HG02610 (cell line): ENCODE results near the gene DYNC2I2.
A peak's percentile ranks its signal among the peaks of the same experiment; 100 is the strongest.
"Not testable (repeated sequence)": the region's sequence is repeated elsewhere in the genome, so short reads cannot be mapped to it uniquely, and the experiment has no call there.

Experiments used
- ATAC-seq: cut with Tn5 transposase; IDR thresholded peaks from one replicate; pipeline ENCODE4 v1.9.1; 2021; ENCODE audit warnings: mild to moderate bottlenecking, moderate library complexity; ENCODE audit not compliant: unreplicated experiment

The DYNC2I2 gene

GRCh38 chr9:128687453-128687852 is 30.8 kb upstream of the DYNC2I2 start:
- no peak for ATAC-seq

GRCh38 chr9:128685636-128686489 is 29.2 kb upstream of the DYNC2I2 start:
- ATAC-seq, result no peak

DNA sequence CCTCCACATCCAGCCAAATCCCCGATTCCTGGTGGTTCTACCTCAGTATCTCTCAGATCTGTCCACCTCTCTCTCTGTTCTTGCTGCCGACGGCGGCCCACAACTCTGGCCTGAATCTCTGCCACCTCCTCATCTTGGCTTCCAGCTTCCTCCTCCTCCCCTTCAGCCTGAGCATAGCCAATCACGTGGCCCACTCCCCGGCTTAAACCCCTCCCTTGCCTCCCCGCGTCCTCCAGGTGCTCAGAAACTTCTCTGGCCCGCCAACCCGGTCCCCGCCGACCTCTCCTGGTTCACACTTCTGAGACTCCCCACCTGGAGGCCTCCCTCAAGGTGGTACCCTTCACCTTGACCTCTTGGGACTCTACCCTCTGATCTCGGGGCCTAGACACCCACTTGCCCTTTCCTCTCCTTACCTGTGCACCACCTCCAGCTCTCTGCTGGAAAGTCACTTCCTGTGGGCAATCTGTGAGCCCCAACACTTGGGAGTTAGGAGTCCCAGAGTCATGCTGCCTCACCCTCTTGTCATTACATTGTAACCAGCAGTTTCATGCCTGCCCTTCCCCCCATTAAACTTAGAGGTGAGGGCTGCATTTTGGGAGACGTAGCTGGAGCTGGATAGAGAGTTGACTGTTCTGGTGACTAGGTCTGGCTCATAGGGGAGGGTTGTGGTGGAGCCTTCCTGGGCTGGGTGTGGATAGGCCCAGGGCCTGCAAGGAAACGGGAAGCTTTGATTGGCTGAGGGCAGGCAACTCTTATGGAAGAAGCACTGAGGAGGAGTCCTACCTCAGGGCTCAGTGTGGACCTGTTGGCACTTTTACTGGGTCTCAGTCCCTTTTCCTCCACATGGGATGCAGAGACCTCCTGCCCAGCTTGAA is 27.9 kb upstream of the DYNC2I2 start:
- ATAC-seq, result peak; percentile 29

GRCh38 chr9:128684065-128684324 is 27.3 kb upstream of the DYNC2I2 start:
- no peak for ATAC-seq

DNA sequence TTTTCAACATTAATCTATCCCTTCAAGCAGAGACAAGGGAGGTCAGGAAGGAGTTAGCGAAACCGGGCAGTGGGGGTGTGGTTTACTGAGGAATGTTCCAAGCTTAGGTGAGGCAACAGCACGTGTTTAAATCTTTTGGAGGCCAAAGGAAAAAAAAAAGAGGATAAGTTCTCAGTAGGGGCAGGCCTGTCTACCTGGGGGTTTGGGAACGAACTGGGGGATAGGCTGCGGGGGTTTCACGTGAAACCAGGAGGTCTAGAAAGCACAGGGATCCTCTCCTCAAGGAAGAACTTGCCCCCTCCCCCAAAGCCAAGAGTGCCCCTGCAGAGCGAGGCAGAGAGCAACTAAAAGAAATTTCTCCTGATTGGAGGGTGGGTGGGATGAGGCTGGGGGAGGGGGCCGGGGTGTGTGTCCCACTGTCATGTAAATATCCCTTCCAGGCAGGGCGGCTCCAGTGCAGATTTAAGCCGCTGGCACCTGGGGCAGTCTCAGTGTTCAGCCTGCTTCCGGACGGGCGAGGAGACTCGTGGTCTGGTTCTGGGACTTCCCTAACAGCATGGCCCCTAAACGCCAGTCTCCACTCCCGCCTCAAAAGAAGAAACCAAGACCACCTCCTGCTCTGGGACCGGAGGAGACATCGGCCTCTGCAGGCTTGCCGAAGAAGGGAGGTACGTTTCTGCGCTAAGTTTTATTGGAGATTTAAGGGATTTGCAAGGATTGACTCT is 26.9 kb upstream of the DYNC2I2 start:
- ATAC-seq, result no peak

DNA sequence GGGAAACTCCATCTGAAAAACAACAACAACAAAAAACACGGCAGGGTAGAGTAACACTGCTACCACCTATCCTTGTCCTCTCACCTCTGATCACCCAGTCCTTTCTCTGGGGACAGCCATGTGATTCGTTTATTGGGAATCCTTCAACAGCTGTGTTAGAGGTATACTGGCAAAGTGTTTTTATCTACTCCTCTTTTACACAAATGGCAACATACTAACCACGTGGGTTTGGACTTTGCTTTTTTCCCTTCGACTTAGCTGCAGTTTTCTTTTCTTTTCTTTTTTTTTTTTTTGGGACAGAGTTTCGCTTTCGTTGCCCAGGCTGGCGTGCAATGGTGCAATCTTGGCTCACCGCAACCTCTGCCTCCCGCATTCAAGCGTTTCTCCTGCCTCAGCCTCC is 21.1 kb upstream of the DYNC2I2 start:
- no peak for ATAC-seq

DNA sequence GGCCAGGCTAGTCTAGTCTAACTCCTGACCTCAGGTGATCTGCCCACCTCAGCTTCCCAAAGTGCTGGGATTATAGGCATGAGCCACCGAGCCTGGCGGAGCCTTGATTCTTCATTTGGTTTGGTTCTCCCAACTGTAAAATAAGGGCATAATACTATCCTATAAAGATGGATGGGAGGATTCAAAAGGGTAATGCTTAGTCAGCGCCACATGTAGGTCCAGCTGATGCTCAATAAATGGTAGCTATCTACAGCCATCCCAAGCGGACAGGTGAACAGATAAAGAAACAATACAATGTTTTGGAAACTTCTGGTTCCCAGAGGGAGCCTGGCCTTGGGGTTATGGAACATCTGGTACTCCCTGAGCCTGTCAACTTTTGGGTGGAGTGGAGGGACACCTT is 18.7 kb upstream of the DYNC2I2 start:
- no peak for ATAC-seq

- no peak for ATAC-seq
Measured at GRCh38 chr9:128669786-128670185, 13.1 kb upstream of the DYNC2I2 start.

- not testable (repeated sequence) for ATAC-seq
Measured at GRCh38 chr9:128666481-128666941, 9.9 kb upstream of the DYNC2I2 start.

- ATAC-seq, result no peak
Measured at GRCh38 chr9:128657796-128658195, 1.1 kb upstream of the DYNC2I2 start.

DNA sequence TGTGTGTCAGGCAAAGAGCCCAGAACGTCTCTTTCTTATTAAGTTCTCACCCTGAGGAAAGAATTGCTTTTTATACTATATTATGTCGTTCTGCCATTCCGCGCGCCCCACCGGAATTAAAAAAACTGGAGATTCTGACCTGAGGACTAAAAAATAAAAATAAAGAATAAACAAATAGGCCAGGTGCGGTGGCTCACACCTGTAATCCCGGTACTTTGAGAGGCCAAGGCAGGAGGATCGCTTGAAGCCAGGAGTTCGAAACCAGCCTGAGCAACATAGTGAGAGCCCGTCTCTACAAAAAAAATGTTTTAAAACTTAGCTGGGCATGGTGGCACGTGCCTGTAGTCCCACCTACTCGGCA is 677 bp upstream of the DYNC2I2 start:
- no peak for ATAC-seq

GRCh38 chr9:128654481-128654880 is 2.2 kb downstream of the DYNC2I2 start:
- ATAC-seq, result no peak

- ATAC-seq, result no peak
Measured at GRCh38 chr9:128653908-128654307, 2.7 kb downstream of the DYNC2I2 start.

DNA sequence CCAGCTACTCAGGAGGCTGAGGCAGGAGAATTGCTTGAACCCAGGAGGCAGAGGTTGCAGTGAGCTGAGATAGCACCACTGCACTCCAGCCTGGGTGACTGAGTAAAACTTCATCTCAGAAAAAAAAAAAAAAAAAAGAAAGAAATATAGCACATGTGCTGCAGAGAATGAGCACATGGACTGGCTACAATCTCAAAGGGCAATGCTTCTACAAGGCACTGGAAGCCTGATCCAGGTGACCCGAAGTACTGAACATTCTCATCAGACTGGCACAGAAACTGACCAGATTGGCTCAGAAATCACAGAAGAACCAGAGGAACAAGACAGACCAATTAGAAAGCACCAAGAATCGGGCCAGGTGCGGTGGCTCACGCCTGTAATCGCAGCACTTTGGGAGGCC is 4.8 kb downstream of the DYNC2I2 start:
- no peak for ATAC-seq

DNA sequence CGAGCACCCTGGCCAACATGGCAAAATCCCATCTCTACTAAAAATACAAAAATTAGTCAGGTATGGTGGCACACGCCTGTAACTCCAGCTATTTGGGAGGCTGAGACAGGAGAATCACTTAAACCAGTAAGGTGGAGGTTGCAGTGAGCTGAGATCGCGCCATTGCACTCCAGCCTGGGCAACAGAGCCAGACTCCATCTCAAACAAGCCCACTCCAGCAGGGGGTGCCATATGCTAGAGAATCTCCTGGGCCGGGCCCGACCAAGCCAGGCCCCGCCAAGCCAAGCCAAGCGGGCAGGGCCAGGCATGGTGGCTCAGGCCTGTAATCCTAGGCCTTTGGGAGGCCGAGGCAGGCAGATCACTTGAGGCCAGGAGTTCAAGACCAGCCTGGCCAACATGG is 8.4 kb downstream of the DYNC2I2 start:
- ATAC-seq, result not testable (repeated sequence)

DNA sequence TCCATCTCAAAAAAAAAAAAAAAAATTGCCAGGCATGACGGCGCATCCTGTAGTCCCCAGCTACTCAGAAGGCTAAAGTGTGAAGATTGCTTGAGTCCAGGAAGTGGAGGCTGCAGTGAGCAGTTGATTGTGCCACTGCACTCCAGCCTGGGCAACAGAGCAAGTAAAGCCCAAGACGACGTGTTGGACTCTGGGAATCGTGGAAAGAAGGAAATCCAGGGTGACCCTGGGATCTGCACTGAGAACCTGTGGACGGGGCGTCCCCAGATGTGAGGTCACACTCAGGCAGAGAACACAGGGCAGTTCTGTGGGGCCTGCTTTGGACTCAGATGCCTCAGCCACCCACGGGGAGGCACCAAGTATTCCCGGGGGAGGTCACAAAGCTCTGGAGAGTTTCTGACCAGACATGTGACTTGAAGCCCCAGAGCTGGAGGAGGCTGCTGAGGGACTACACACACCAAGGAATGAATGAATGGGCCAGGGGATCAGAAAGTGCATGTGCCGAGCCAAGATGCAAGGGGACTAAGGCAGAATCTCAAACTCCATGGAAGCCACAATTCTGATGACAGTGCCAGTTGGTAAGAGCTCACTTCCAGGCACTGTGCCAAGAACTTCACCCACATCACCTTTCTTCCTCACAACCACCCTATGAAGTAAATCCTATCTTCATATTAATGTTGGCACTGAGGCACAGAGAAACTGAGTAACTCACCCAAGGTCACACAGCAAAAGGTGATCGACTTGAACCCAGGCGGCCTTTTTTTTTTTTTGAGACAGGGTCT is 12.9 kb downstream of the DYNC2I2 start:
- peak; percentile 65 for ATAC-seq

DNA sequence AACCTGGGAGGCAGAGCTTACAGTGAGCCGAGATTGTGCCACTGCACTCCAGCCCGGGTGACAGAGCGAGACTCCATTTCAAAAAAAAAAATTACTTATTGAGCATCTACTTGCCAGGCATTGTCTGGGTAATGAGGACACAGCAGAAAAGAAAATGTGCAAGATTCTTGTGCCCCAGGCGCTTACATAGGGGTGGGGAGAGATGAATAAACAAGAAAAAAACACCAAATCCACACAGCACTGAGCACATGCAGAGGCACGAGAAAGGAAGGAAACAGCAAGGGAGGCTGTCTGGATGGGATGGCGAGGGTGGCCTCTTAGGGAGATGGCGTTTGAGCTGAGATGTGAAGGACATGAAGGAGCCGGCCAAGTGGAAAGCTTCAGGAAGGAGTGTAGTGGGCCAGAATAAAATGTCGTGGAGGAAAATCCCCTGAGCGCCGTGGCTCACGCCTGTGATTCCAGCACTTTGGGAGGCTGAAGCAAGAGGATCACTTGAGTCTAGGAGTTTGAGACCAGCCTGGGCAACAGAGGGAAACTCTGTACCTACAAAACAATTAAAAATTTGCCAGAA is 13.9 kb downstream of the DYNC2I2 start:
- no peak for ATAC-seq

GRCh38 chr9:128640603-128641002 is 16.0 kb downstream of the DYNC2I2 start:
- ATAC-seq, result no peak

DNA sequence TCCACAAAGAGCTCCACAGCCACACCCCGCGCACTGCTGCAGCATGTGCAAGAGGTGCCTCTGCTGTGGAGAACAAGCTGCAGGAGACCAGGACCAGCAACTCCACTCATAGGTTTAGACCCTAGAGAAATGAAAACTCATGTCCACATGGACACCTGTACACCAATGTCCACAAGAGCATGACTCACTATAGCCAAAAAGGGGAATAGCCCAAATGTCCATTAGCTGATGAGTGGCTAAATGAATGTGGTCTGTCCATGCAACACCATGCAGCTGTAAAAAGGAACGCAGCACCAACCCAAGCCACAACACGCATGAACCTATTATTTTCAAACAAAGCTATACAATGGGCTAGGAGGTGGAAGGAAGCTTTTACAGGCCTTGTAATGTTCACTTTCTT is 18.1 kb downstream of the DYNC2I2 start:
- ATAC-seq, result no peak

DNA sequence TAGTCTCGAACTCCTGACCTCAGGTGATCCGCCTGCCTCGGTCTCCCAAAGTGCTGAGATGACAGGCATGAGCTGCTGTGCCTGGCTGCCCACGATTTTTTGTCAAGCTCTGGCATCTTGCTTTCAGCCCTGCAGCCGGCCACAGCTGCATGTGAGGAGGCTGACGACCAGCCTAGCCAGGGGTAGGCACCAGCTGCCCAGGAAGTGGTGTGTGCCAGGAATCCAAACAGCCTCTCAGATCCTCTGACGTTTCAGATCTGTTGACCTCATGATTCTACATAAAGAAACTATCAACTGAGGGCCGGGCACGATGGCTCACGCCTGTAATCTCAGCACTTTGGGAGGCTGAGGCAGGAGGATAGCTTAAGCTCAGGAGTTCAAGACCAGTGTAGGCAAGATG is 19.0 kb downstream of the DYNC2I2 start:
- ATAC-seq, result no peak
